Kidney (tissue), 22 donors: ENCODE measurements around the gene PPFIA1. TPM values are rescaled to one million over a fixed set of nuclear protein-coding genes. Genes with fewer than 3 reads are reported as not detected.
A peak's percentile ranks its signal among the peaks of the same experiment; 100 is the strongest.

Experiments used
- DNase-seq, 5 donors: peaks; one replicate each; pipeline ENCODE4 v3.0.0-alpha.2; 2013 to 2020
- FAIRE-seq: peaks from 2 replicates; lab custom pipeline; 2012; peaks lifted over from hg19 to GRCh38; lab: Jason Lieb, UNC
- H3K27ac ChIP-seq, 2 donors: one replicate each; pipeline ENCODE4 v1.7.0; 2013; ENCODE audit warnings: low read depth in 2 of 2, low read length in 2 of 2, inconsistent platforms in 1 of 2
- H3K27me3 ChIP-seq: one replicate; pipeline ENCODE4 v1.7.1; 2013; ENCODE audit warnings: low read length, inconsistent platforms; ENCODE audit not compliant: control insufficient read depth, insufficient read depth
- H3K36me3 ChIP-seq, 3 donors: one replicate each; pipeline versions ENCODE4 v1.7.0 to v1.7.1; 2013; ENCODE audit warnings: low read length in 3 of 3, control low read depth in 1 of 3, inconsistent platforms in 1 of 3; ENCODE audit not compliant: insufficient read depth in 3 of 3, control insufficient read depth in 2 of 3
- H3K4me1 ChIP-seq, 3 donors: one replicate each; pipeline versions ENCODE4 v1.7.0 to v1.7.1; 2013; ENCODE audit warnings: low read length in 3 of 3, inconsistent platforms in 1 of 3, low read depth in 1 of 3; ENCODE audit not compliant: control insufficient read depth in 2 of 3, insufficient read depth in 2 of 3
- H3K4me3 ChIP-seq, 3 donors: one replicate each; pipeline versions ENCODE4 v1.7.0 to v1.8.1; 2013; ENCODE audit warnings: low read length in 3 of 3, control low read depth in 1 of 3, inconsistent platforms in 1 of 3
- H3K9ac ChIP-seq, 3 donors: one replicate each; pipeline versions ENCODE4 v1.7.0 to v1.7.1; 2013; ENCODE audit warnings: low read length in 3 of 3, control low read depth in 1 of 3, inconsistent platforms in 1 of 3
- H3K9me3 ChIP-seq, 3 donors: one replicate each; pipeline versions ENCODE4 v1.7.0 to v1.7.1; 2013; ENCODE audit warnings: low read length in 3 of 3, control low read depth in 1 of 3, inconsistent platforms in 1 of 3; ENCODE audit not compliant: control insufficient read depth in 2 of 3, insufficient read depth in 1 of 3
- intact Hi-C: fragments of 100-400 bp; cut with DNase I; formaldehyde crosslinking; loops from one replicate; pipeline ENCODE4 v1.11.1; 2022
- long read RNA-seq, 10 donors: library from polyadenylated mRNA in 1 of 10; unstranded in 1 of 10; transcript quantifications; one replicate each; pipeline ENCODE4 v2.0.0 and lab custom pipeline, GENCODE V29; 2021 to 2026
- polyA plus RNA-seq: library from polyadenylated mRNA; stranded (reverse); fragments of 350-450 nt; fragmentation: Illumina TruSeq; extraction: RNeasy Lipid Tissue Mini Kit (QIAGEN cat#74804); gene quantifications from one replicate; pipeline ENCODE4 v1.2.3, GENCODE V29; 2014; ENCODE audit warnings: low read depth, low replicate concordance; ENCODE audit not compliant: insufficient read depth
- total RNA-seq: library from RNA; stranded (reverse); fragmentation: NEBNext Ultra II Directional; extraction: Animal tissue kit (Norgen Biotek cat#: 25700); gene quantifications from one replicate; pipeline ENCODE4 v1.2.1, GENCODE V29; 2021
- TF ChIP-seq, protein P1 (sequence below): IDR thresholded peaks from 3 replicates; pipeline ENCODE4 v1.5.1; 2012; ENCODE audit warnings: mild to moderate bottlenecking, moderate library complexity, borderline replicate concordance; ENCODE audit not compliant: insufficient read depth; ENCODE audit errors: extremely low read depth
- donor health status: control.
- donor health status: control.
- donor health status: control.
- donor health status: control.
- donor health status: control.
- donor health status: DM: yes; HTN: yes; CAD: no.
- donor health status: Normal renal cell carcinoma (clear cell type).

The PPFIA1 gene
- total RNA-seq (53.0 TPM), polyA plus RNA-seq (19.1 TPM)
- long read RNA-seq, donor 1, partial matches to known transcripts: 0 of 1 reads
- long read RNA-seq, donor 1, other reads (novel, unspliced or antisense): 0 of 1 reads
- long read RNA-seq, donor 2, full-length matches to known transcripts: 4 of 4 reads
- long read RNA-seq, donor 2, partial matches to known transcripts: 0 of 4 reads
- long read RNA-seq, donor 2, other reads (novel, unspliced or antisense): 0 of 4 reads
- long read RNA-seq, donor 3, partial matches to known transcripts: 0 of 5 reads
- long read RNA-seq, donor 3, other reads (novel, unspliced or antisense): 0 of 5 reads
- long read RNA-seq, donor 4, partial matches to known transcripts: 8 of 8 reads
- long read RNA-seq, donor 4, other reads (novel, unspliced or antisense): 0 of 8 reads
- long read RNA-seq, donor 5: 0 reads
- long read RNA-seq, donor 6, partial matches to known transcripts: 0 of 1 reads
- long read RNA-seq, donor 6, other reads (novel, unspliced or antisense): 0 of 1 reads
- long read RNA-seq, donor 7, full-length matches to known transcripts: 2 of 44 reads
- long read RNA-seq, donor 7, partial matches to known transcripts: 21 of 44 reads
- long read RNA-seq, donor 7, other reads (novel, unspliced or antisense): 21 of 44 reads
- long read RNA-seq, donor 8, partial matches to known transcripts: 5 of 5 reads
- long read RNA-seq, donor 8, other reads (novel, unspliced or antisense): 0 of 5 reads
- long read RNA-seq, donor 9, partial matches to known transcripts: 0 of 1 reads
- long read RNA-seq, donor 9, other reads (novel, unspliced or antisense): 0 of 1 reads
- long read RNA-seq, donor 10, partial matches to known transcripts: 17 of 18 reads
- long read RNA-seq, donor 10, other reads (novel, unspliced or antisense): 0 of 18 reads

GRCh38 chr11:70270104-70270876 is at the start of gene PPFIA1:
TSS of gene PPFIA1 (plus strand) at chr11:70270690. CDS start at chr11:70272173, 1,483 bp downstream.
- Histone ChIP-seq H3K4me3 (peak within 1 kb of the TSS; percentile 67 to 84 (median 79)), H3K36me3 (peaks cover 6 to 12% (median 7%) of the 10 kb centered on the region in 3 donors), H3K27ac (peak within 1 kb of the TSS; percentile 74 to 78), H3K9me3 (no peaks in the 10 kb centered on the region), H3K27me3 (no peaks in the 10 kb centered on the region), H3K4me1 (peaks cover 0 to 8% (median 7%) of the 10 kb centered on the region in 3 donors), H3K9ac (peak within 1 kb of the TSS; percentile 53 to 90 (median 59))
- FAIRE-seq (no peak), DNase-seq (peak; percentile 95 to 99 (median 98))
- TF ChIP-seq, protein P1, sequence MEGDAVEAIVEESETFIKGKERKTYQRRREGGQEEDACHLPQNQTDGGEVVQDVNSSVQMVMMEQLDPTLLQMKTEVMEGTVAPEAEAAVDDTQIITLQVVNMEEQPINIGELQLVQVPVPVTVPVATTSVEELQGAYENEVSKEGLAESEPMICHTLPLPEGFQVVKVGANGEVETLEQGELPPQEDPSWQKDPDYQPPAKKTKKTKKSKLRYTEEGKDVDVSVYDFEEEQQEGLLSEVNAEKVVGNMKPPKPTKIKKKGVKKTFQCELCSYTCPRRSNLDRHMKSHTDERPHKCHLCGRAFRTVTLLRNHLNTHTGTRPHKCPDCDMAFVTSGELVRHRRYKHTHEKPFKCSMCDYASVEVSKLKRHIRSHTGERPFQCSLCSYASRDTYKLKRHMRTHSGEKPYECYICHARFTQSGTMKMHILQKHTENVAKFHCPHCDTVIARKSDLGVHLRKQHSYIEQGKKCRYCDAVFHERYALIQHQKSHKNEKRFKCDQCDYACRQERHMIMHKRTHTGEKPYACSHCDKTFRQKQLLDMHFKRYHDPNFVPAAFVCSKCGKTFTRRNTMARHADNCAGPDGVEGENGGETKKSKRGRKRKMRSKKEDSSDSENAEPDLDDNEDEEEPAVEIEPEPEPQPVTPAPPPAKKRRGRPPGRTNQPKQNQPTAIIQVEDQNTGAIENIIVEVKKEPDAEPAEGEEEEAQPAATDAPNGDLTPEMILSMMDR: peak; percentile 6
- intact Hi-C loops: no loop called here

GRCh38 chr11:70220920-70221319 is 49.6 kb upstream of the PPFIA1 start:
- no peak overlapping the region for H3K4me3 ChIP-seq
- no peaks in the 10 kb centered on the region for H3K27me3 ChIP-seq
- no peak overlapping the region for H3K27ac ChIP-seq
- intact Hi-C loops: no loop called here
- TF ChIP-seq, protein P1: no peak
- H3K4me1 ChIP-seq: peaks cover 0 to 3% (median 0%) of the 10 kb centered on the region in 3 donors
- FAIRE-seq (no peak), DNase-seq (no peak)
- H3K9ac ChIP-seq: no peak overlapping the region
- H3K36me3 ChIP-seq: no peaks in the 10 kb centered on the region
- no peaks in the 10 kb centered on the region for H3K9me3 ChIP-seq

DNA sequence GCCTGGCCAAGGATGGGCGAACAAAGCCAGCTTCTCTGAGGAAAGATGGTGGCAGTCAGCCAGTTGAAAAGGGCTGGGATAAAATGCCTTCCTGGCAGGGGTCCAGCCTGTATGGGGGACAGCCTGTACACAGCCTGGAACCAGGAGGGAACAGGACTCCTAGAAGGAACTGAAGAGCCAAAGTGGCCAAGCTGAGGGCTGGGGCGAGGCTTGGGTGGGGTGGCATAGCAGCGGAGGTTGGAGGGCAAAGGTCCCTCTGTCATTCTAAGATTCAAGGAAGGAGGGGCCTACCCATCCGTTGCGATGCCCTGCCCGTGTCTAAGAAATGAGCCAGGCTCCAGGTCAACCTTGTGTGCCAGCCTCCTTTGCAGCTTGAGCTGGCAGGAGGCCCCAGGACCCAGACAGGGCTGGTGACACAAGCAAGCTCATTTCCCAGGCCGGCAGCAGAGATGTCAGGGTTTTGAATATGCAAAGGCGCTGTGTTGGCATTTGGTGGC is 44.8 kb upstream of the PPFIA1 start:
- Histone ChIP-seq H3K27ac (peak overlapping the region in 1 of 2 donors; percentile 23), H3K4me1 (peaks cover 0 to 6% (median 0%) of the 10 kb centered on the region in 3 donors), H3K9me3 (no peaks in the 10 kb centered on the region), H3K9ac (no peak overlapping the region), H3K27me3 (no peaks in the 10 kb centered on the region), H3K36me3 (no peaks in the 10 kb centered on the region), H3K4me3 (no peak overlapping the region)
- no peak for DNase-seq
- FAIRE-seq: no peak
- intact Hi-C loops: no loop called here
- TF ChIP-seq, protein P1: no peak
